ENCODE results near the gene CCDC40.

DNA sequence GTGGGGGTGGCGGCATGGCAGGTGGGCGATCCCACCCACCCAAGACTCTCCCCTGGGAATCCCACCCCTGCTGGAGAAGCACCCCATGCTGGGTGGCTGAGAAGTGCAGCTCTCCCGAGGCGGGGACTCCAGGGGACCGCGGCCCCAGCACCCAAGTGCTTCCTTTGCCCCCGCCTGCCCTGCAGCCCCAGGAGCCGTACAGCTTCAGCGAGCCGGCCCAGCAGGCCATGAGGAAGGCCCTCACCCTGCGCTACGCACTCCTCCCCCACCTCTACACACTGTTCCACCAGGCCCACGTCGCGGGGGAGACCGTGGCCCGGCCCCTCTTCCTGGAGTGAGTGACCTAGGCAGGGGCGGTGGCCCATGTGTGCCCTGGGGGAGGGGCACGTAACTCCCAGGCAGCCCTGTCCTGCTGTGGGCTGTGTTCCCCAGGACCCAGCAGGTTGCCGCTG is 76.6 kb downstream of the CCDC40 start:
- no peak for TF ChIP-seq POLR2A (IDR thresholded peaks at IDR 0.05)
- TF ChIP-seq, protein P1, sequence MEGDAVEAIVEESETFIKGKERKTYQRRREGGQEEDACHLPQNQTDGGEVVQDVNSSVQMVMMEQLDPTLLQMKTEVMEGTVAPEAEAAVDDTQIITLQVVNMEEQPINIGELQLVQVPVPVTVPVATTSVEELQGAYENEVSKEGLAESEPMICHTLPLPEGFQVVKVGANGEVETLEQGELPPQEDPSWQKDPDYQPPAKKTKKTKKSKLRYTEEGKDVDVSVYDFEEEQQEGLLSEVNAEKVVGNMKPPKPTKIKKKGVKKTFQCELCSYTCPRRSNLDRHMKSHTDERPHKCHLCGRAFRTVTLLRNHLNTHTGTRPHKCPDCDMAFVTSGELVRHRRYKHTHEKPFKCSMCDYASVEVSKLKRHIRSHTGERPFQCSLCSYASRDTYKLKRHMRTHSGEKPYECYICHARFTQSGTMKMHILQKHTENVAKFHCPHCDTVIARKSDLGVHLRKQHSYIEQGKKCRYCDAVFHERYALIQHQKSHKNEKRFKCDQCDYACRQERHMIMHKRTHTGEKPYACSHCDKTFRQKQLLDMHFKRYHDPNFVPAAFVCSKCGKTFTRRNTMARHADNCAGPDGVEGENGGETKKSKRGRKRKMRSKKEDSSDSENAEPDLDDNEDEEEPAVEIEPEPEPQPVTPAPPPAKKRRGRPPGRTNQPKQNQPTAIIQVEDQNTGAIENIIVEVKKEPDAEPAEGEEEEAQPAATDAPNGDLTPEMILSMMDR (IDR thresholded peaks at IDR 0.05): no peak

Data from adrenal gland (tissue), 5 donors.